Hindlimb muscle (tissue), 1 donor: ENCODE results near the gene FAM117B. TPM values are rescaled to one million over a fixed set of nuclear protein-coding genes. Genes with fewer than 3 reads are reported as not detected.
"Not testable (repeated sequence)": the region's sequence is repeated elsewhere in the genome, so short reads cannot be mapped to it uniquely, and the experiment has no call there.

Experiments
- DNase-seq: peaks from one replicate; pipeline ENCODE4 v3.0.0-alpha.2; 2013
- polyA plus RNA-seq: library from polyadenylated mRNA; unstranded; fragments of 120-200 nt; gene quantifications from one replicate; pipeline ENCODE4 v1.2.1, GENCODE V29; 2013; ENCODE audit not compliant: insufficient read length

Gene FAM117B
- polyA plus RNA-seq, 1 donor: 3.9 TPM

GRCh38 chr2:202704248-202704647, 69.5 kb downstream of the FAM117B start:
- no peak for DNase-seq

- no peak for DNase-seq
Measured at GRCh38 chr2:202705446-202706020, 70.8 kb downstream of the FAM117B start.

- not testable (repeated sequence) for DNase-seq
Measured at GRCh38 chr2:202714971-202715935, 80.5 kb downstream of the FAM117B start.

- DNase-seq: no peak
Measured at GRCh38 chr2:202716114-202716718, 81.4 kb downstream of the FAM117B start.

- no peak for DNase-seq
Measured at GRCh38 chr2:202716953-202717597, 82.3 kb downstream of the FAM117B start.

- no peak for DNase-seq
Measured at GRCh38 chr2:202717598-202718310, 83.0 kb downstream of the FAM117B start.

GRCh38 chr2:202718614-202719013, 83.8 kb downstream of the FAM117B start:
- DNase-seq: no peak

- no peak for DNase-seq
Measured at GRCh38 chr2:202720226-202720625, 85.5 kb downstream of the FAM117B start.

- DNase-seq: no peak
Measured at GRCh38 chr2:202721621-202722020, 86.9 kb downstream of the FAM117B start.

GRCh38 chr2:202723746-202724145, 89.0 kb downstream of the FAM117B start:
- no peak for DNase-seq

- no peak for DNase-seq
Measured at GRCh38 chr2:202726070-202726469, 91.3 kb downstream of the FAM117B start.

GRCh38 chr2:202736826-202737225, 102.1 kb downstream of the FAM117B start:
- no peak for DNase-seq

- DNase-seq: no peak
Measured at GRCh38 chr2:202743613-202744012, 108.8 kb downstream of the FAM117B start.

GRCh38 chr2:202749477-202749876, 114.7 kb downstream of the FAM117B start:
- DNase-seq: no peak

- no peak for DNase-seq
Measured at GRCh38 chr2:202750763-202751427, 116.1 kb downstream of the FAM117B start.

GRCh38 chr2:202752071-202752470, 117.3 kb downstream of the FAM117B start:
- no peak for DNase-seq

GRCh38 chr2:202754936-202755335, 120.2 kb downstream of the FAM117B start:
- no peak for DNase-seq

GRCh38 chr2:202756598-202756997, 121.8 kb downstream of the FAM117B start:
- DNase-seq: no peak

- no peak for DNase-seq
Measured at GRCh38 chr2:202757339-202757738, 122.6 kb downstream of the FAM117B start.

GRCh38 chr2:202758128-202758527, 123.4 kb downstream of the FAM117B start:
- DNase-seq: no peak

- no peak for DNase-seq
Measured at GRCh38 chr2:202758604-202759003, 123.8 kb downstream of the FAM117B start.

- DNase-seq: no peak
Measured at GRCh38 chr2:202760848-202761247, 126.1 kb downstream of the FAM117B start.
